Keratinocyte (primary cell): Measurements from ENCODE around the gene CLRN3. TPM values are rescaled to one million over a fixed set of nuclear protein-coding genes. Genes with fewer than 3 reads are reported as not detected.

Experiments used
- DNase-seq: peaks from one replicate; pipeline ENCODE4 v3.0.0-alpha.2; 2011; ENCODE audit warnings: low read depth, missing footprints, low spot score
- FAIRE-seq: peaks from 2 replicates; lab custom pipeline; 2011; peaks lifted over from hg19 to GRCh38; lab: Jason Lieb, UNC
- H2AFZ ChIP-seq: 2 replicates; pipeline ENCODE4 v1.6.0; 2012; ENCODE audit warnings: low read length, control low read depth, inconsistent platforms; ENCODE audit not compliant: control insufficient read depth
- H3K27ac ChIP-seq: 2 replicates; pipeline ENCODE4 v1.5.1; 2011; ENCODE audit warnings: low read length; ENCODE audit not compliant: control insufficient read depth, insufficient read depth
- H3K27me3 ChIP-seq: 3 replicates; pipeline ENCODE4 v1.6.0; 2011; ENCODE audit warnings: low read length; ENCODE audit not compliant: control insufficient read depth, insufficient read depth; ENCODE audit errors: extremely low read depth
- H3K36me3 ChIP-seq, 2 experiments: 2 replicates in 1 of 2; 3 replicates in 1 of 2; pipeline ENCODE4 v1.5.1; 2011; ENCODE audit warnings: low read length in 2 of 2, mild to moderate bottlenecking in 1 of 2; ENCODE audit not compliant: control insufficient read depth in 2 of 2, insufficient read depth in 2 of 2; ENCODE audit errors: extremely low read depth in 1 of 2
- H3K4me1 ChIP-seq: 3 replicates; pipeline ENCODE4 v1.5.1; 2011; ENCODE audit warnings: low read length; ENCODE audit not compliant: control insufficient read depth, insufficient read depth; ENCODE audit errors: extremely low read depth
- H3K4me2 ChIP-seq: 3 replicates; pipeline ENCODE4 v1.6.0; 2011; ENCODE audit warnings: low read depth, low read length; ENCODE audit not compliant: control insufficient read depth, insufficient read depth; ENCODE audit errors: extremely low read depth
- H3K4me3 ChIP-seq, 3 experiments: fragments of 200-600 bp in 1 of 3; sonication (generic) in 1 of 3; 2 replicates in 2 of 3; 3 replicates in 1 of 3; pipeline ENCODE4 v1.5.1; 2011 to 2016; ENCODE audit warnings: low read length in 3 of 3, mild to moderate bottlenecking in 3 of 3, control low read depth in 2 of 3, inconsistent platforms in 1 of 3, low read depth in 1 of 3, mixed read lengths in 1 of 3, mixed run types in 1 of 3, moderate library complexity in 1 of 3; ENCODE audit not compliant: control insufficient read depth in 2 of 3, insufficient read depth in 2 of 3; ENCODE audit errors: extremely low read depth in 1 of 3
- H3K79me2 ChIP-seq: 2 replicates; pipeline ENCODE4 v1.6.0; 2012; ENCODE audit warnings: low read length; ENCODE audit not compliant: control insufficient read depth, insufficient read depth
- H3K9ac ChIP-seq: 3 replicates; pipeline ENCODE4 v1.6.0; 2011; ENCODE audit warnings: low read length; ENCODE audit not compliant: control insufficient read depth, insufficient read depth; ENCODE audit errors: extremely low read depth
- H3K9me1 ChIP-seq: 3 replicates; pipeline ENCODE4 v1.6.0; 2011; ENCODE audit warnings: low read length; ENCODE audit not compliant: control insufficient read depth, insufficient read depth; ENCODE audit errors: extremely low read depth
- H3K9me3 ChIP-seq: 2 replicates; pipeline ENCODE4 v1.5.1; 2012; ENCODE audit warnings: low read depth, low read length; ENCODE audit not compliant: control insufficient read depth
- H4K20me1 ChIP-seq: 3 replicates; pipeline ENCODE4 v1.6.0; 2011; ENCODE audit warnings: low read length; ENCODE audit not compliant: control insufficient read depth, insufficient read depth; ENCODE audit errors: extremely low read depth
- EZH2 ChIP-seq: IDR thresholded peaks from one replicate; pipeline ENCODE4 v1.6.1; 2012; ENCODE audit warnings: inconsistent platforms, mild to moderate bottlenecking, low read length, moderate library complexity
- dilution Hi-C: fragments of 300-500 bp; cut with MboI; formaldehyde crosslinking; loops from one replicate; pipeline ENCODE4 v1.7.0; 2020; ENCODE audit warnings: low sequenced_read_pairs; ENCODE audit not compliant: extremely low pct_ligation_motif_present
- polyA plus RNA-seq, 5 experiments: library from polyadenylated mRNA; depleted of rRNA in 3 of 5; stranded (reverse) in 3 of 5; stranded (forward) in 1 of 5; unstranded in 1 of 5; fragments of >200 nt; gene quantifications; 1 replicate in 1 of 5; 2 replicates in 3 of 5; 3 replicates in 1 of 5; pipeline versions ENCODE4 v1.2.1 to v1.2.3, GENCODE V29; 2011 to 2012; ENCODE audit warnings: missing spikeins in 2 of 5, low read depth in 1 of 5, low replicate concordance in 1 of 5
- TF ChIP-seq, protein P1 (sequence below), 3 experiments: IDR thresholded peaks in 1 of 3; conservative IDR thresholded peaks in 1 of 3; optimal IDR thresholded peaks in 1 of 3; 2 replicates in 2 of 3; 3 replicates in 1 of 3; pipeline versions ENCODE3 to v1.5.1; 2011; ENCODE audit warnings: low read length in 3 of 3, mild to moderate bottlenecking in 3 of 3, moderate library complexity in 2 of 3, control low read depth in 1 of 3, inconsistent platforms in 1 of 3; ENCODE audit not compliant: insufficient read depth in 2 of 3; ENCODE audit errors: extremely low read depth in 1 of 3

Gene CLRN3
- polyA plus RNA-seq, 1 donor (not counting 4 experiments of a cell fraction or from before 2014, with no cell fraction given) = not detected

DNA sequence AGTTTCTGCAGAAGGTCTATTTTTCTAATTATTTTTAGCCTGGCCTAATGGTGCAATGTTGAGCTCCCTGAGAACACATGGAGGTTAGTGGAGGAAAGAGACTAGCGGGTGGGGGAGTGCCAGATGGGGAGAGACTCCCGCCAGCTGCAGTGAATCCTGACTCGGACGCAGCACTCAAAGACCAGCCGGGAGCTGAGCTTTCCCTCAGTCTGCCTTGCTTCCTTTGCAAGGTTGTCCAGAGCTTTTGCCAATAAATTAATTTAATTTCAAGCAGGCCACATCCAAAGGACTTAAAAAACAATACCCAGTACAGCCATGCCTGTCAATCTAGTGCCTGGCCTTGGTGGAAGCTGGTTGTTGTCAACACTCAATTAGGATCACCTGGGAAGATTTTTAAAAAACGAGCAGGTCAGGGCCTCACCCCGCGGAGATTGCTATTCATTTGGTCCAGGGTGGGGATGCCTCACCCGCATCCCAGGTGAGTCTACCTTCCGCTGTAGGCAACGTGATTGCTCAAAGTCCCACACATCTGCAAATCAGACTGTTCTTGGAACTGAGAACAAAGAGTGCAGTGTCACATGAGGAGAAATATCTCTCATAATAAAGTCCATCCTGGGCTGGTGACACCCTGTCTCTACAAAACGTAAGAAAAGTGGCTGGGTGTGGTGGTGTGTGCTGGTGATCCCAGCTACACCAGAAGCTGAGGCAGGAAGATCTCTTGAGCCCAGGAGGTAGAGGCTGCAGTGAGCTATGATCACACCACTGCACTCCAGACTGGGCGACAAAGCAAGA, 4.0 kb downstream of the CLRN3 start:
- H3K9ac ChIP-seq = no peak overlapping the region
- H3K27ac ChIP-seq = no peak overlapping the region
- H3K9me3 ChIP-seq = no peaks in the 10 kb centered on the region
- dilution Hi-C loops = no loop called here
- no peak overlapping the region for H2AFZ ChIP-seq
- H3K79me2 ChIP-seq = no peaks in the 10 kb centered on the region
- H3K4me2 ChIP-seq = no peak overlapping the region
- H3K36me3 ChIP-seq = no peaks in the 10 kb centered on the region
- no peak for DNase-seq
- no peaks in the 10 kb centered on the region for H4K20me1 ChIP-seq
- no peaks in the 10 kb centered on the region for H3K4me1 ChIP-seq
- no peak overlapping the region for H3K4me3 ChIP-seq
- no peak for TF ChIP-seq EZH2
- TF ChIP-seq, protein P1, sequence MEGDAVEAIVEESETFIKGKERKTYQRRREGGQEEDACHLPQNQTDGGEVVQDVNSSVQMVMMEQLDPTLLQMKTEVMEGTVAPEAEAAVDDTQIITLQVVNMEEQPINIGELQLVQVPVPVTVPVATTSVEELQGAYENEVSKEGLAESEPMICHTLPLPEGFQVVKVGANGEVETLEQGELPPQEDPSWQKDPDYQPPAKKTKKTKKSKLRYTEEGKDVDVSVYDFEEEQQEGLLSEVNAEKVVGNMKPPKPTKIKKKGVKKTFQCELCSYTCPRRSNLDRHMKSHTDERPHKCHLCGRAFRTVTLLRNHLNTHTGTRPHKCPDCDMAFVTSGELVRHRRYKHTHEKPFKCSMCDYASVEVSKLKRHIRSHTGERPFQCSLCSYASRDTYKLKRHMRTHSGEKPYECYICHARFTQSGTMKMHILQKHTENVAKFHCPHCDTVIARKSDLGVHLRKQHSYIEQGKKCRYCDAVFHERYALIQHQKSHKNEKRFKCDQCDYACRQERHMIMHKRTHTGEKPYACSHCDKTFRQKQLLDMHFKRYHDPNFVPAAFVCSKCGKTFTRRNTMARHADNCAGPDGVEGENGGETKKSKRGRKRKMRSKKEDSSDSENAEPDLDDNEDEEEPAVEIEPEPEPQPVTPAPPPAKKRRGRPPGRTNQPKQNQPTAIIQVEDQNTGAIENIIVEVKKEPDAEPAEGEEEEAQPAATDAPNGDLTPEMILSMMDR (optimal IDR thresholded peaks at IDR 0.05 in 1 of 3, IDR thresholded peaks at IDR 0.05 in 1 of 3, conservative IDR thresholded peaks at IDR 0.05 in 1 of 3; ENCODE audit: extremely low read depth in 1 of 3, insufficient read depth in 2 of 3, low read length in 3 of 3) = no peak
- FAIRE-seq = no peak
- no peaks in the 10 kb centered on the region for H3K9me1 ChIP-seq
- H3K27me3 ChIP-seq = peaks cover 9% of the 10 kb centered on the region

GRCh38 chr10:127887541-127888415, 5.0 kb downstream of the CLRN3 start:
- Histone ChIP-seq H2AFZ (no peak overlapping the region), H3K9ac (no peak overlapping the region), H3K27me3 (peaks cover 9% of the 10 kb centered on the region), H3K36me3 (no peaks in the 10 kb centered on the region), H3K27ac (no peak overlapping the region), H3K4me2 (no peak overlapping the region), H3K4me1 (no peaks in the 10 kb centered on the region), H3K4me3 (no peak overlapping the region), H3K9me3 (no peaks in the 10 kb centered on the region), H4K20me1 (no peaks in the 10 kb centered on the region), H3K79me2 (no peaks in the 10 kb centered on the region), H3K9me1 (no peaks in the 10 kb centered on the region)
- dilution Hi-C loops = no loop called here
- FAIRE-seq (no peak), DNase-seq (no peak)
- TF ChIP-seq, protein P1 (optimal IDR thresholded peaks at IDR 0.05 in 1 of 3, IDR thresholded peaks at IDR 0.05 in 1 of 3, conservative IDR thresholded peaks at IDR 0.05 in 1 of 3; ENCODE audit: extremely low read depth in 1 of 3, insufficient read depth in 2 of 3, low read length in 3 of 3) = no peak
- no peak for TF ChIP-seq EZH2
